Brain microvascular endothelial cell (primary cell): Measurements from ENCODE around the gene PSPH.
A peak's percentile ranks its signal among the peaks of the same experiment; 100 is the strongest.
"Not testable (repeated sequence)": the region's sequence is repeated elsewhere in the genome, so short reads cannot be mapped to it uniquely, and the experiment has no call there.

ENCODE experiments used
- DNase-seq: peaks from one replicate; pipeline ENCODE4 v3.0.0-alpha.2; 2020
- H3K27ac ChIP-seq: fragments of 250-450 bp; sonication (Bioruptor Pico); 2 replicates; pipeline ENCODE4 v1.5.1; 2020; ENCODE audit warnings: mild to moderate bottlenecking, moderate library complexity
- H3K27me3 ChIP-seq: fragments of 250-450 bp; sonication (Bioruptor Pico); replicated peaks from 2 replicates; pipeline ENCODE4 v1.5.1; 2020; ENCODE audit warnings: mild to moderate bottlenecking
- H3K36me3 ChIP-seq: fragments of 250-450 bp; sonication (Bioruptor Pico); replicated peaks from 2 replicates; pipeline ENCODE4 v1.5.1; 2020; ENCODE audit warnings: mild to moderate bottlenecking
- H3K4me3 ChIP-seq: 2 replicates; pipeline ENCODE4 v1.5.1; 2011; ENCODE audit warnings: low read depth, mild to moderate bottlenecking, control low read depth, low read length, moderate library complexity
- CTCF ChIP-seq: IDR thresholded peaks from 2 replicates; pipeline ENCODE4 v1.5.1; 2011; ENCODE audit warnings: low read depth, mild to moderate bottlenecking, moderate library complexity, low read length, control low read depth, inconsistent platforms; ENCODE audit errors: missing control alignments
- in situ Hi-C: cut with HindIII; loops from 2 replicates; pipeline ENCODE4 v1.10.0; 2017; ENCODE audit warnings: low sequenced_read_pairs, low pct_ligation_motif_present

PSPH gene

GRCh38 chr7:56079450-56080185 is 28.4 kb upstream of the PSPH start:
- Histone ChIP-seq H3K27ac (peak overlapping the region; percentile 22), H3K36me3 (peaks cover 45% of the 10 kb centered on the region), H3K27me3 (no peaks in the 10 kb centered on the region), H3K4me3 (no peak overlapping the region)
- peak; percentile 62 for DNase-seq
- TF ChIP-seq CTCF = peak; percentile 76
- in situ Hi-C loops = no loop called here

- H3K36me3 ChIP-seq = peaks cover 46% of the 10 kb centered on the region
- no peak overlapping the region for H3K27ac ChIP-seq
- TF ChIP-seq CTCF = no peak
- H3K27me3 ChIP-seq = no peaks in the 10 kb centered on the region
- in situ Hi-C loops = no loop called here
- no peak for DNase-seq
- H3K4me3 ChIP-seq = no peak overlapping the region
Measured at GRCh38 chr7:56078196-56078595, 27.0 kb upstream of the PSPH start.

GRCh38 chr7:56077681-56078080 is 26.4 kb upstream of the PSPH start:
- H3K27ac ChIP-seq = no peak overlapping the region
- H3K27me3 ChIP-seq = no peaks in the 10 kb centered on the region
- no peak for TF ChIP-seq CTCF
- in situ Hi-C loops = no loop called here
- peaks cover 51% of the 10 kb centered on the region for H3K36me3 ChIP-seq
- no peak for DNase-seq
- H3K4me3 ChIP-seq = no peak overlapping the region

GRCh38 chr7:56074371-56074791 is 23.1 kb upstream of the PSPH start:
- no peak overlapping the region for H3K27ac ChIP-seq
- DNase-seq = peak; percentile 79

GRCh38 chr7:56066376-56066775 is 15.1 kb upstream of the PSPH start:
- H3K27ac ChIP-seq, H3K4me3 ChIP-seq, DNase-seq, in situ Hi-C loops, H3K27me3 ChIP-seq: not testable (repeated sequence)
- peaks cover 38% of the 10 kb centered on the region for H3K36me3 ChIP-seq

More at GRCh38 chr7:56074371-56074791, 23.1 kb upstream of the PSPH start:
- no peaks in the 10 kb centered on the region for H3K27me3 ChIP-seq
- in situ Hi-C loops = no loop called here
- H3K36me3 ChIP-seq = peaks cover 49% of the 10 kb centered on the region
- peak; percentile 96 for TF ChIP-seq CTCF
- no peak overlapping the region for H3K4me3 ChIP-seq

GRCh38 chr7:56063882-56064625 is 12.8 kb upstream of the PSPH start, which contains the start of gene SUMF2:
TSS of gene SUMF2 (plus strand) at chr7:56064286. CDS start at chr7:56064312, 26 bp downstream.
- no peaks in the 10 kb centered on the region for H3K27me3 ChIP-seq
- peak; percentile 22 for TF ChIP-seq CTCF
- H3K27ac ChIP-seq = peak within 1 kb of the TSS; percentile 88
- peaks cover 39% of the 10 kb centered on the region for H3K36me3 ChIP-seq
- H3K4me3 ChIP-seq = peak within 1 kb of the TSS; percentile 95
- DNase-seq = peak; percentile 74
- in situ Hi-C loops = no loop called here
